ENCODE data around the gene PTGDR. TPM values are rescaled to one million over a fixed set of nuclear protein-coding genes. Genes with fewer than 3 reads are reported as not detected.

PTGDR gene
- total RNA-seq, 3 donors from 2014 or later, result 1.2 to 3.2 (median 1.3) TPM

GRCh38 chr14:52275372-52275771 lies 7.9 kb downstream of the PTGDR start:
- no peak overlapping the region for H3K4me3 ChIP-seq
- no peaks in the 10 kb centered on the region for H3K36me3 ChIP-seq
- H3K27ac ChIP-seq, result no peak overlapping the region
- no peaks in the 10 kb centered on the region for H3K27me3 ChIP-seq
- H3K9me3 ChIP-seq, result no peaks in the 10 kb centered on the region
- TF ChIP-seq POLR2AphosphoS5 (IDR thresholded peaks at IDR 0.05) (no peak), CTCF (IDR thresholded peaks at IDR 0.05) (no peak), POLR2A (IDR thresholded peaks at IDR 0.05) (no peak)
- H3K4me1 ChIP-seq, result no peaks in the 10 kb centered on the region
- intact Hi-C loops (cut with DNase I; ENCODE audit: low total_unique reads), result no loop called here
- no peak for DNase-seq (ENCODE audit: low spot score in 2 of 2)

GRCh38 chr14:52277552-52277951 lies 10.1 kb downstream of the PTGDR start:
- intact Hi-C loops (cut with DNase I; ENCODE audit: low total_unique reads), result no loop called here
- TF ChIP-seq POLR2AphosphoS5 (IDR thresholded peaks at IDR 0.05) (no peak), CTCF (IDR thresholded peaks at IDR 0.05) (no peak), POLR2A (IDR thresholded peaks at IDR 0.05) (no peak)
- no peaks in the 10 kb centered on the region for H3K9me3 ChIP-seq

GRCh38 chr14:52279408-52279807 lies 11.9 kb downstream of the PTGDR start:
- TF ChIP-seq CTCF (IDR thresholded peaks at IDR 0.05) (no peak), POLR2AphosphoS5 (IDR thresholded peaks at IDR 0.05) (no peak), POLR2A (IDR thresholded peaks at IDR 0.05) (no peak)
- Histone ChIP-seq H3K4me1 (no peaks in the 10 kb centered on the region), H3K27me3 (no peaks in the 10 kb centered on the region), H3K4me3 (no peak overlapping the region), H3K9me3 (no peaks in the 10 kb centered on the region), H3K27ac (no peak overlapping the region), H3K36me3 (no peaks in the 10 kb centered on the region)
- DNase-seq (ENCODE audit: low spot score in 2 of 2), result no peak
- intact Hi-C loops (cut with DNase I; ENCODE audit: low total_unique reads), result no loop called here

More at GRCh38 chr14:52277552-52277951, 10.1 kb downstream of the PTGDR start:
- Histone ChIP-seq H3K4me1 (no peaks in the 10 kb centered on the region), H3K27ac (no peak overlapping the region), H3K4me3 (no peak overlapping the region), H3K36me3 (no peaks in the 10 kb centered on the region), H3K27me3 (no peaks in the 10 kb centered on the region)
- no peak for DNase-seq (ENCODE audit: low spot score in 2 of 2)

- DNase-seq (ENCODE audit: low spot score in 2 of 2), result no peak
- Histone ChIP-seq H3K27ac (no peak overlapping the region), H3K4me1 (no peaks in the 10 kb centered on the region), H3K4me3 (no peak overlapping the region), H3K27me3 (no peaks in the 10 kb centered on the region), H3K36me3 (no peaks in the 10 kb centered on the region), H3K9me3 (no peaks in the 10 kb centered on the region)
- intact Hi-C loops (cut with DNase I; ENCODE audit: low total_unique reads), result no loop called here
- TF ChIP-seq CTCF (IDR thresholded peaks at IDR 0.05), result no peak
- TF ChIP-seq POLR2AphosphoS5 (IDR thresholded peaks at IDR 0.05), result no peak
- no peak for TF ChIP-seq POLR2A (IDR thresholded peaks at IDR 0.05)
These were observed 15.6 kb downstream of the PTGDR start for GRCh38 chr14:52283099-52283498.

GRCh38 chr14:52286661-52287649 lies 19.5 kb downstream of the PTGDR start:
- intact Hi-C loops (cut with DNase I; ENCODE audit: low total_unique reads), result no loop called here
- DNase-seq (ENCODE audit: low spot score in 2 of 2), result no peak
- TF ChIP-seq CTCF (IDR thresholded peaks at IDR 0.05) (no peak), POLR2A (IDR thresholded peaks at IDR 0.05) (no peak), POLR2AphosphoS5 (IDR thresholded peaks at IDR 0.05) (no peak)
- H3K36me3 ChIP-seq, result no peaks in the 10 kb centered on the region
- H3K27me3 ChIP-seq, result no peaks in the 10 kb centered on the region
- no peak overlapping the region for H3K4me3 ChIP-seq
- H3K9me3 ChIP-seq, result no peaks in the 10 kb centered on the region
- H3K27ac ChIP-seq, result no peak overlapping the region
- no peaks in the 10 kb centered on the region for H3K4me1 ChIP-seq

Data from breast epithelium (tissue), 4 donors.